HepG2 (cell line): Measurements from ENCODE around the gene LAMA5. TPM values are rescaled to one million over a fixed set of nuclear protein-coding genes. Genes with fewer than 3 reads are reported as not detected.

Experiments used
- CAMTA2 ChIP-seq: sonication (generic); formaldehyde crosslinking; IDR thresholded peaks from 2 replicates; pipeline ENCODE4 v1.4.0; 2020; ENCODE audit warnings: mild to moderate bottlenecking, missing genetic modification reagents, borderline replicate concordance
- HDAC2 ChIP-seq: sonication (generic); formaldehyde crosslinking; IDR thresholded peaks from 2 replicates; pipeline ENCODE4 v1.4.0; 2020; ENCODE audit warnings: missing genetic modification reagents
- HES4 ChIP-seq: sonication (generic); formaldehyde crosslinking; IDR thresholded peaks from 2 replicates; pipeline ENCODE4 v1.9.0; 2021; ENCODE audit warnings: mild to moderate bottlenecking, missing genetic modification reagents, borderline replicate concordance
- MIXL1 ChIP-seq: IDR thresholded peaks from 2 replicates; pipeline ENCODE4 v1.6.1; 2016
- MYNN ChIP-seq: sonication (generic); formaldehyde crosslinking; IDR thresholded peaks from 2 replicates; pipeline ENCODE4 v1.4.0; 2020; ENCODE audit warnings: mild to moderate bottlenecking, low read depth, missing genetic modification reagents
- PHF5A ChIP-seq: IDR thresholded peaks from one replicate; pipeline ENCODE4 v1.6.1; 2018; ENCODE audit warnings: low read depth, missing genetic modification reagents; ENCODE audit not compliant: unreplicated experiment
- RBM39 ChIP-seq: fragments of 200-400 bp; formaldehyde crosslinking; IDR thresholded peaks from one replicate; pipeline ENCODE4 v1.6.1; 2018; ENCODE audit warnings: antibody characterized with exemption, mild to moderate bottlenecking, low read depth, low read length; ENCODE audit not compliant: poor library complexity, severe bottlenecking
- SIX1 ChIP-seq: sonication (generic); formaldehyde crosslinking; IDR thresholded peaks from 2 replicates; pipeline ENCODE4 v1.4.0; 2020; ENCODE audit warnings: missing genetic modification reagents, borderline replicate concordance
- ZNF331 ChIP-seq: sonication (generic); formaldehyde crosslinking; IDR thresholded peaks from 2 replicates; pipeline ENCODE4 v1.4.0; 2020; ENCODE audit warnings: missing genetic modification reagents
- ZNF761 ChIP-seq: sonication (generic); formaldehyde crosslinking; conservative IDR thresholded peaks from 2 replicates; pipeline ENCODE4 v1.4.0; 2020; ENCODE audit warnings: mild to moderate bottlenecking, missing genetic modification reagents
- ZNF775 ChIP-seq: sonication (generic); formaldehyde crosslinking; IDR thresholded peaks from 2 replicates; pipeline ENCODE4 v1.4.0; 2020; ENCODE audit warnings: missing genetic modification reagents, mild to moderate bottlenecking, moderate library complexity, borderline replicate concordance
- ZSCAN22 ChIP-seq: sonication (generic); formaldehyde crosslinking; IDR thresholded peaks from 2 replicates; pipeline ENCODE4 v1.4.0; 2020; ENCODE audit warnings: mild to moderate bottlenecking, missing genetic modification reagents
- polyA plus RNA-seq, 8 experiments: library from polyadenylated mRNA; depleted of rRNA in 3 of 8; stranded (reverse) in 7 of 8; unstranded in 1 of 8; fragments of >200 nt; fragmentation: Illumina TruSeq in 4 of 8; extraction: Trizol in 4 of 8; gene quantifications; 2 replicates each; pipeline versions ENCODE4 v1.2.1 to v1.2.3, GENCODE V29; 2011 to 2016; ENCODE audit warnings: low read depth in 4 of 8, missing spikeins in 1 of 8, mixed read lengths in 1 of 8; ENCODE audit not compliant: insufficient read depth in 1 of 8
- total RNA-seq, 5 experiments: library from RNA; depleted of rRNA; stranded (reverse); fragments of >200 nt; fragmentation: Illumina TruSeq; extraction: Trizol; gene quantifications; 2 replicates each; pipeline ENCODE4 v1.2.3, GENCODE V29; 2016; ENCODE audit warnings: low read depth in 1 of 5
- TF ChIP-seq, protein P1 (sequence below): sonication (generic); formaldehyde crosslinking; IDR thresholded peaks from 2 replicates; pipeline ENCODE4 v1.9.0; 2021; ENCODE audit warnings: missing genetic modification reagents, borderline replicate concordance

Gene LAMA5
- total and polyA plus RNA-seq, 2 of the 13 experiments (the other 11 are each of a cell fraction or from before 2014, with no cell fraction given) = 21.0 to 44.7 TPM

DNA sequence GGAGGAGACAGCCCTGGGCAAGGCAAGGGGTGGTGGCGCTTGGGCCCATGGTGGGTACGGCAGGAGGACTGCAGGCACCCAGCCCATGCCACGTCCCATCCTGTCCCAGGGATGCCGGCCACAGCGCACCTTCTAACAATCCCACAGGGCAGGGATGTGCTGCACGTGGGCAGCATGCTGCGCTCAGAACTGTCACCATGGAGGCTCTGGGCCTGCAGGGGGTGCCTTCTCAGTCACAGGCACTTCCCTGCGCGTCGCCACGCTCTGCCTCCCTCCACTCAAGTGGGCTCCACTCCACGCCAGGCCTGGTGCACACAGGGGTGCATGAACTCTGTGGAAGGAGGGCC is 37.6 kb upstream of the LAMA5 start (continued):
- TF ChIP-seq, protein P1, sequence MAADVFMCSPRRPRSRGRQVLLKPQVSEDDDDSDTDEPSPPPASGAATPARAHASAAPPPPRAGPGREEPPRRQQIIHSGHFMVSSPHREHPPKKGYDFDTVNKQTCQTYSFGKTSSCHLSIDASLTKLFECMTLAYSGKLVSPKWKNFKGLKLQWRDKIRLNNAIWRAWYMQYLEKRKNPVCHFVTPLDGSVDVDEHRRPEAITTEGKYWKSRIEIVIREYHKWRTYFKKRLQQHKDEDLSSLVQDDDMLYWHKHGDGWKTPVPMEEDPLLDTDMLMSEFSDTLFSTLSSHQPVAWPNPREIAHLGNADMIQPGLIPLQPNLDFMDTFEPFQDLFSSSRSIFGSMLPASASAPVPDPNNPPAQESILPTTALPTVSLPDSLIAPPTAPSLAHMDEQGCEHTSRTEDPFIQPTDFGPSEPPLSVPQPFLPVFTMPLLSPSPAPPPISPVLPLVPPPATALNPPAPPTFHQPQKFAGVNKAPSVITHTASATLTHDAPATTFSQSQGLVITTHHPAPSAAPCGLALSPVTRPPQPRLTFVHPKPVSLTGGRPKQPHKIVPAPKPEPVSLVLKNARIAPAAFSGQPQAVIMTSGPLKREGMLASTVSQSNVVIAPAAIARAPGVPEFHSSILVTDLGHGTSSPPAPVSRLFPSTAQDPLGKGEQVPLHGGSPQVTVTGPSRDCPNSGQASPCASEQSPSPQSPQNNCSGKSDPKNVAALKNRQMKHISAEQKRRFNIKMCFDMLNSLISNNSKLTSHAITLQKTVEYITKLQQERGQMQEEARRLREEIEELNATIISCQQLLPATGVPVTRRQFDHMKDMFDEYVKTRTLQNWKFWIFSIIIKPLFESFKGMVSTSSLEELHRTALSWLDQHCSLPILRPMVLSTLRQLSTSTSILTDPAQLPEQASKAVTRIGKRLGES (CRISPR knock-in tag) = no peak
- TF ChIP-seq MIXL1 (CRISPR knock-in tag) (no peak), PHF5A (CRISPR knock-in tag) (no peak), ZNF331 (CRISPR knock-in tag) (no peak), ZNF761 (CRISPR knock-in tag) (no peak), HDAC2 (CRISPR knock-in tag) (no peak), RBM39 (no peak), HES4 (CRISPR knock-in tag) (no peak), ZSCAN22 (CRISPR knock-in tag) (no peak), SIX1 (no peak), ZNF775 (CRISPR knock-in tag) (no peak), MYNN (CRISPR knock-in tag) (no peak), CAMTA2 (CRISPR knock-in tag) (peak; percentile 21; the same call in 1 of the 2 replicates)
